GM21526 (cell line): Measurements from ENCODE around the gene CCN6.
"Not testable (repeated sequence)": the region's sequence is repeated elsewhere in the genome, so short reads cannot be mapped to it uniquely, and the experiment has no call there.

Source experiments
- ATAC-seq: cut with Tn5 transposase; IDR thresholded peaks from one replicate; pipeline ENCODE4 v1.9.1; 2021; ENCODE audit warnings: moderate library complexity; ENCODE audit not compliant: unreplicated experiment, low FRiP score

The CCN6 gene

GRCh38 chr6:112049026-112049799 is 4.7 kb upstream of the CCN6 start:
- no peak for ATAC-seq

GRCh38 chr6:112049996-112050395 is 3.9 kb upstream of the CCN6 start:
- ATAC-seq, result no peak

GRCh38 chr6:112050429-112050828 is 3.5 kb upstream of the CCN6 start:
- no peak for ATAC-seq

GRCh38 chr6:112051251-112051740 is 2.6 kb upstream of the CCN6 start:
- not testable (repeated sequence) for ATAC-seq

GRCh38 chr6:112054555-112055190 is 769 bp downstream of the CCN6 start:
- no peak for ATAC-seq

- no peak for ATAC-seq
These were observed 4.5 kb downstream of the CCN6 start for GRCh38 chr6:112058243-112059032.

- ATAC-seq, result no peak
These were observed 7.7 kb downstream of the CCN6 start for GRCh38 chr6:112061605-112062004.

- ATAC-seq, result no peak
These were observed 9.1 kb downstream of the CCN6 start for GRCh38 chr6:112062966-112063365.

GRCh38 chr6:112065426-112065986 is 11.6 kb downstream of the CCN6 start:
- ATAC-seq, result no peak

- ATAC-seq, result no peak
These were observed 12.7 kb downstream of the CCN6 start for GRCh38 chr6:112066606-112067005.

GRCh38 chr6:112081569-112081968 is 27.7 kb downstream of the CCN6 start:
- no peak for ATAC-seq

GRCh38 chr6:112085286-112086065 is 31.6 kb downstream of the CCN6 start:
- no peak for ATAC-seq

- ATAC-seq, result peak; percentile 33
These were observed 32.8 kb downstream of the CCN6 start for GRCh38 chr6:112086744-112087135.

GRCh38 chr6:112087136-112087911 is 33.4 kb downstream of the CCN6 start, which contains the start of the genes FAM229B and TUBE1:
Gene FAM229B (plus strand): TSS chr6:112087591. CDS start chr6:112099284, 11,693 bp downstream.
Gene TUBE1 (minus strand): TSS chr6:112087482. CDS start chr6:112087434, 48 bp downstream.
- ATAC-seq, result peak; percentile 98

GRCh38 chr6:112087916-112088315 is 34.0 kb downstream of the CCN6 start:
- no peak for ATAC-seq

GRCh38 chr6:112096901-112097300 is 43.0 kb downstream of the CCN6 start:
- ATAC-seq, result no peak

- ATAC-seq, result no peak
These were observed 46.7 kb downstream of the CCN6 start for GRCh38 chr6:112100561-112100960.

GRCh38 chr6:112106026-112106425 is 52.1 kb downstream of the CCN6 start:
- ATAC-seq, result not testable (repeated sequence)

GRCh38 chr6:112106562-112106961 is 52.7 kb downstream of the CCN6 start:
- no peak for ATAC-seq
